ENCODE results near the gene KRT2.

The KRT2 gene

DNA sequence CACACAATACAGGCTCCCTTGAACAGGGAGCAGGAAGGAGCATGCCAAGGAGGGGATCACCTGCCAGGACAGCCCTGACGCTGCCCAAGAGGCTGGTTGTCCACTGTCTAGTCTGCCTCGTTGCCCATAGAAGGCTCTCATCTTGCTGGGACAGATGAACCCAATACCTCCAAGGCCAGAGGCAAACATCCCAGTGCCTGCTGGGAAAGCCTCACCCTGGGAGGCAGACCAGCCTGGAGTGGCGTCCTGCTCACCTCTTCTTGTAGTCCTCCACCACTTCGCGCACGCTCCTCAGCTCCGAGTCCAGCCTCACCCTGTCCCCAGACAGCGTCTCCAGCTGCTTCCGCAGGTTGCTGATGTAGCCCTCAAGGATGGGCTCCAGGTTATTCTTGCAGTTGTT is 36.1 kb downstream of the KRT2 start:
- Mint-ChIP-seq H3K9me3 (no peaks in the 10 kb centered on the region), H3K36me3 (no peaks in the 10 kb centered on the region), H3K4me3 (no peak overlapping the region), H3K27ac (no peak overlapping the region), H3K27me3 (peaks cover 25 to 26% of the 10 kb centered on the region in 2 donors), H3K4me1 (no peaks in the 10 kb centered on the region)
- ATAC-seq (replicated peaks) (no peak), DNase-seq (no peak)

GRCh38 chr12:52615208-52615868 is 36.7 kb downstream of the KRT2 start:
- H3K27ac Mint-ChIP-seq, result no peak overlapping the region
- H3K4me3 Mint-ChIP-seq, result no peak overlapping the region
- no peaks in the 10 kb centered on the region for H3K36me3 Mint-ChIP-seq
- no peaks in the 10 kb centered on the region for H3K9me3 Mint-ChIP-seq
- ATAC-seq (replicated peaks) (no peak), DNase-seq (no peak)
- no peaks in the 10 kb centered on the region for H3K4me1 Mint-ChIP-seq
- peaks cover 25 to 26% of the 10 kb centered on the region in 2 donors for H3K27me3 Mint-ChIP-seq

GRCh38 chr12:52614381-52615207 is 37.4 kb downstream of the KRT2 start:
- no peak overlapping the region for H3K27ac Mint-ChIP-seq
- no peaks in the 10 kb centered on the region for H3K4me1 Mint-ChIP-seq
- peaks cover 25 to 26% of the 10 kb centered on the region in 2 donors for H3K27me3 Mint-ChIP-seq
- ATAC-seq (replicated peaks), result no peak
- H3K9me3 Mint-ChIP-seq, result no peaks in the 10 kb centered on the region
- H3K36me3 Mint-ChIP-seq, result no peaks in the 10 kb centered on the region
- H3K4me3 Mint-ChIP-seq, result no peak overlapping the region
- no peak for DNase-seq

DNA sequence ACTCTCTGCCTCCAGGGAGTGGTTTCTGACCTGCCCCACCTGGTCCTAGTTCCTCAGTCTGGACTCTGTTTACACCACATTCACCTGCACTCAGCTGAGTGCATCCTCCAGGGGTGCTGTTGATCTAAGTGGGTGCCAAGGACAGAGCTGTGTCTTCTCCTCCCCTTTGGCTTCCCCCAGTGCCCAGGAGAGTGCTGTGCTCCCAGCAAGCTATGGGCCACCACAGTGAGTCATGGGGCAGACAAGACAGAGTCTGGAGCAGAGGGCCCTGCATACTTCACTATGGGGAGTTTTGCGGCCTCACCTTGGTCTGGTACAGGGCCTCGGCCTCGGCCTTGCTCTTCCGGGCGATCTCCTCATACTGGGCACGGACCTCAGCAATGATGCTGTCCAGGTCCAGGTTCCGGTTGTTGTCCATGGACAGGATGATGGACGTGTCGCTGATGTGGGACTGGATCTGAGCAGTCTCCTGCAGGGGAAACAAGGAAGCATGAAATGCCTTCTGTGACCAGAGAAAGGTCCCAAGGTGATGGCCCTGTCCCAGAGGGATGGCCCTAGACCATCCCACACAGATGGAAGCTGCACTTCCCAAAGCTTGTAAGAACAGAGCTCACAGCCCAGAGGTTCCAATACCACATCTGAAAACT is 38.5 kb downstream of the KRT2 start:
- Mint-ChIP-seq H3K36me3 (no peaks in the 10 kb centered on the region), H3K4me3 (no peak overlapping the region), H3K9me3 (no peaks in the 10 kb centered on the region), H3K27ac (no peak overlapping the region), H3K4me1 (no peaks in the 10 kb centered on the region), H3K27me3 (peaks cover 19 to 29% of the 10 kb centered on the region in 2 donors)
- DNase-seq (no peak), ATAC-seq (replicated peaks) (no peak)

DNA sequence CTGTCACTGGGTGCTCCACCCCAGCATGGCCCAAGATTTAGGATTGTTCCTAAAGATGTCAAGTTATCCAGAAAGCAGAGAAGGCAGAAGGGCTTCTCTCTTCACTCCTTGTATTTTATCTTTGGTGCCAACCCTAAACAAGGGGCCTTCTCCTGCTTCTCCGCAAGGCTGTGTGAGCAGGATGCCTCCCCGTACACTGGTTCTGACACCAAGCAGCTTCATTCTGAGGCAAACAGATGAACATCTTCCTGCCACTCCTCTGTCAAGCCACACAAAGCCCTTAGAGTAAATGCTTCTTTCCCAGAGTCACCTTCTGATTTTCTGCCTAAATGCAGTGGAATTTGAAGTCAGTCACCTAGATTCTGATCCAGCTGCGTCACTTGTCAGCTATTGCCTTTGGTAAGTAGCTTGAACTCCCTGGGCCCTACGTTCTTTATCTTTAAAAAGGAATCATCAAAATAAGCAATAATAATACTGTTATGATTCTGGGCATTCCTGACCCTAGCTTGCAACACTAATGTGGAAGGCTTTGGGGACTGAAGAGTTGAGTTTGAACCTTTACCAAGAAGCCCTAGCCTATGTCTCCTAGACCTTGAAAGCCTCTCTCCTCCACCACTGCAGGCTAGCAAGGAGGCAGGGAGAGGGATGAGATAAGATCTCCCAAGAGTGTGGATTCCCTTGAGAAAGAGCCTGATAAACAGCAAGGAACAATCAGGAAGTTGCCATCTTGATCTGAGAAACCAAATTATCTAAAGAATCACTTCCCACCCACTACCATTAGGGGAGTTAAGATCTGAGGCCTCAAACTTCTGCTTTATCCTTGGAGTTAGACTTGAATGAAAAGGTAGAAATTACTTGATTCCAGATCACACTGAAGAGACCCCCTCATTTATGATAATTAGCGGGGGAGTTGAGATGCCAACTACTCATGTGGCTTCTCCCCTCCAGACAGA is 39.3 kb downstream of the KRT2 start:
- no peak overlapping the region for H3K27ac Mint-ChIP-seq
- DNase-seq (no peak), ATAC-seq (replicated peaks) (no peak)
- no peaks in the 10 kb centered on the region for H3K4me1 Mint-ChIP-seq
- no peaks in the 10 kb centered on the region for H3K9me3 Mint-ChIP-seq
- H3K4me3 Mint-ChIP-seq, result no peak overlapping the region
- no peaks in the 10 kb centered on the region for H3K36me3 Mint-ChIP-seq
- H3K27me3 Mint-ChIP-seq, result peaks cover 22 to 34% of the 10 kb centered on the region in 2 donors

- H3K4me1 Mint-ChIP-seq, result no peaks in the 10 kb centered on the region
- H3K4me3 Mint-ChIP-seq, result no peak overlapping the region
- ATAC-seq (replicated peaks), result no peak
- no peak for DNase-seq
- H3K36me3 Mint-ChIP-seq, result no peaks in the 10 kb centered on the region
- H3K9me3 Mint-ChIP-seq, result no peaks in the 10 kb centered on the region
- H3K27ac Mint-ChIP-seq, result no peak overlapping the region
- peaks cover 21 to 37% of the 10 kb centered on the region in 2 donors for H3K27me3 Mint-ChIP-seq
Observed at GRCh38 chr12:52611080-52611468, 40.9 kb downstream of the KRT2 start.

DNA sequence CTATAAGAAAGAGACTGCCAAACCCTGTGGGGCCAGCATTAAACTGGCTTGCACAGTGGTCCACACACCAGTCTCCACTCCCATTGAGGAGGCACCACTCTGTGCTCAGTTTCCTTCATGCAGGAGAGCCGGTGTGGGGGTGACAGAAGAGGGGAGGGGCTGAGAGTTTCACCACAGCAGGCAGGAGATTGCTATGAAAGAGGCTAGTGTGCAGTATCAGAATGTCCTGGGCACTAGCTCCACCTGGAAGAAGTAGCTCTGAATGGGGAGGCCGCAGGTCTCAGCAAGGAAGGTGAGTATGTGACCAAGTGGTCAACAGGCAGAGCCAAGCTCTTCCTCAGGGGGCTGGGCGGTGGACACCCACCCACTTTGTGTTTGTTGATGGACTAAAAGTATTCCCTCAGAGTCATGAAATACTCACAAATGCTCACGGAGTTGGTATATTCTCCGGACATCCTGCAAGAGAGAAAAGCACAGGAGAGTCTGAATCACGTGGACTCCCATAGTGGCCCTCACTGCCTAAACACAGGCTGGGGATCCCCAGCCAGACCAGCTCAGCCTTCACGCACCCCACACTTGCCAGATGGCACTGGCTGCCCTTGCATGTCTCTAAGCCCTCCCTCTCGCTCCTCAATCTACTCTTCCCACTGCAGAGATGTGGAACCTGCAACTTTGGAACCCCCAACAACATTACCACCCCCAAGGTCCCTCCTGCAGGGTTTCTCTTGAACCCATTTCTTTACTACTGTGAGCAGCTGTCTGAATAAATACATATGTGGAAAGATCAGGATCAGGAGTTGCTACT is 43.0 kb downstream of the KRT2 start:
- H3K4me1 Mint-ChIP-seq, result no peaks in the 10 kb centered on the region
- H3K4me3 Mint-ChIP-seq, result no peak overlapping the region
- no peaks in the 10 kb centered on the region for H3K36me3 Mint-ChIP-seq
- H3K27ac Mint-ChIP-seq, result no peak overlapping the region
- DNase-seq (no peak), ATAC-seq (replicated peaks) (no peak)
- peaks cover 24 to 35% of the 10 kb centered on the region in 2 donors for H3K27me3 Mint-ChIP-seq
- H3K9me3 Mint-ChIP-seq, result no peaks in the 10 kb centered on the region

GRCh38 chr12:52608161-52608560 is 43.9 kb downstream of the KRT2 start:
- H3K4me1 Mint-ChIP-seq, result no peaks in the 10 kb centered on the region
- ATAC-seq (replicated peaks) (no peak), DNase-seq (no peak)
- H3K27me3 Mint-ChIP-seq, result peaks cover 24 to 35% of the 10 kb centered on the region in 2 donors
- no peak overlapping the region for H3K4me3 Mint-ChIP-seq
- H3K9me3 Mint-ChIP-seq, result no peaks in the 10 kb centered on the region
- no peaks in the 10 kb centered on the region for H3K36me3 Mint-ChIP-seq
- no peak overlapping the region for H3K27ac Mint-ChIP-seq

- no peak for ATAC-seq (replicated peaks)
- Mint-ChIP-seq H3K4me1 (no peaks in the 10 kb centered on the region), H3K27me3 (peaks cover 29 to 43% of the 10 kb centered on the region in 2 donors), H3K27ac (no peak overlapping the region), H3K4me3 (no peak overlapping the region), H3K9me3 (no peaks in the 10 kb centered on the region), H3K36me3 (no peaks in the 10 kb centered on the region)
- DNase-seq, result no peak
Observed at GRCh38 chr12:52607314-52607713, 44.7 kb downstream of the KRT2 start.

GRCh38 chr12:52606581-52607218 is 45.3 kb downstream of the KRT2 start:
- DNase-seq, result no peak
- peaks cover 32 to 46% of the 10 kb centered on the region in 2 donors for H3K27me3 Mint-ChIP-seq
- H3K4me3 Mint-ChIP-seq, result no peak overlapping the region
- no peak overlapping the region for H3K27ac Mint-ChIP-seq
- ATAC-seq (replicated peaks), result no peak
- H3K4me1 Mint-ChIP-seq, result no peaks in the 10 kb centered on the region
- H3K9me3 Mint-ChIP-seq, result no peaks in the 10 kb centered on the region
- H3K36me3 Mint-ChIP-seq, result no peaks in the 10 kb centered on the region

DNA sequence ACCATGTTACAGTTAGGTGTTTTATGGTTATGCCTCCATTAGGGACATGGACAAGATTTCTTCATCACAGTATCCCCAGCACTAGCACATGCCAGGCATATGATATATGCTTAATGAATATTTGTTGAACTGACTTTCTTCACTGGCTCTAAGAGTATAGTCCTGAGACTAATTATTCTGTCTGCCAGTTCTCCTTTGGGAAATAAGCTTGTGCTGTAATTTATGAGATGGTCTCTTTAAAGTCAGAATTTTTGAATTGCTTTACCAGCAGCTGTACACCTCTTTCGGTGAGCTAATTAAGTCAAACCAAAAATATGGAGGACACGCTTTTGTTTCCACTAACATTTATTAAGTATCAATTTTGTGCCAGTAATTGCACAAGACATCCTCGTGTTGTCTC is 45.9 kb downstream of the KRT2 start:
- Mint-ChIP-seq H3K27ac (no peak overlapping the region), H3K4me1 (no peaks in the 10 kb centered on the region), H3K27me3 (peaks cover 32 to 46% of the 10 kb centered on the region in 2 donors), H3K36me3 (no peaks in the 10 kb centered on the region), H3K9me3 (no peaks in the 10 kb centered on the region), H3K4me3 (no peak overlapping the region)
- DNase-seq (no peak), ATAC-seq (replicated peaks) (no peak)

DNA sequence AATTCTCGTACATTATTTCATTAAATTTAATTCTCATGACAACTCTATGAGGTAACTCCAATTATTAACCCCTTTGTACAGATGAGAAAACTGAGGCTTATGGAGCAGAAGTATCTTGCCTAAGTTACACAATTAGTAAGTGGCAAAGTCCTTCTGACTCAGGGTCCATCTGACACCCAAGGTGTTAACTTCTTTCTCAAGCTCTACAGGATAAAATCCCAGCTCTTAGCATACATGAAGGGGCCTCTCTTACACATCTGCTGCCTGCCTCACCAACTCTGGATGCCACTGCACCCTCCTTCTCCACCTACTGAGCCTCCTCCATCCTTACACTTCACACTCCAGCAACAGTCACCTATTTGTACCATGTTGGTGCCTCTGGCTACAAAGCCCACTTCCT is 46.5 kb downstream of the KRT2 start:
- no peak for ATAC-seq (replicated peaks)
- Mint-ChIP-seq H3K9me3 (no peaks in the 10 kb centered on the region), H3K27ac (no peak overlapping the region), H3K4me3 (no peak overlapping the region), H3K4me1 (no peaks in the 10 kb centered on the region), H3K27me3 (peaks cover 27 to 42% of the 10 kb centered on the region in 2 donors), H3K36me3 (no peaks in the 10 kb centered on the region)
- DNase-seq, result no peak

- DNase-seq (no peak), ATAC-seq (replicated peaks) (no peak)
- Mint-ChIP-seq H3K27ac (no peak overlapping the region), H3K36me3 (no peaks in the 10 kb centered on the region), H3K9me3 (no peaks in the 10 kb centered on the region), H3K4me3 (no peak overlapping the region), H3K27me3 (peaks cover 30 to 47% of the 10 kb centered on the region in 2 donors), H3K4me1 (no peaks in the 10 kb centered on the region)
Observed at GRCh38 chr12:52604859-52605258, 47.2 kb downstream of the KRT2 start.

Data from stimulated activated naive B cell treated with anti-CD40 and anti-IgM and Interleukin-4, amounts not matched to agents 10 μg/mL and 1 μg/mL and 100 μg/mL, for 72 hours (primary cell).